HFFc6 (cell line): ENCODE data around the gene FAM83D. TPM values are rescaled to one million over a fixed set of nuclear protein-coding genes. Genes with fewer than 3 reads are reported as not detected.

ENCODE experiments used
- DNase-seq: peaks from one replicate; pipeline ENCODE4 v3.0.0-alpha.2; 2018
- H3K27ac Mint-ChIP-seq: 2 replicates; pipeline ENCODE4 v1.8.0; 2020; ENCODE audit warnings: mild to moderate bottlenecking, mixed read lengths
- H3K27me3 Mint-ChIP-seq: 2 replicates; pipeline ENCODE4 v1.8.0; 2021; ENCODE audit warnings: mild to moderate bottlenecking, moderate library complexity, mixed read lengths; ENCODE audit not compliant: insufficient read depth
- H3K36me3 Mint-ChIP-seq: 2 replicates; pipeline ENCODE4 v1.8.0; 2021; ENCODE audit warnings: low read depth, mixed read lengths
- H3K4me1 Mint-ChIP-seq: 2 replicates; pipeline ENCODE4 v1.8.0; 2020; ENCODE audit warnings: low read depth, mixed read lengths
- H3K4me3 Mint-ChIP-seq: 2 replicates; pipeline ENCODE4 v1.8.0; 2020; ENCODE audit warnings: mild to moderate bottlenecking, moderate library complexity, mixed read lengths
- H3K9me3 Mint-ChIP-seq: 2 replicates; pipeline ENCODE4 v1.8.0; 2020; ENCODE audit warnings: mild to moderate bottlenecking, mixed read lengths
- CTCF ChIP-seq: fragments of 200-600 bp; sonication (generic); IDR thresholded peaks from 2 replicates; pipeline ENCODE4 v1.5.0; 2021; ENCODE audit warnings: antibody characterized with exemption, mild to moderate bottlenecking
- total RNA-seq, 6 experiments: library from RNA; stranded (reverse); fragmentation: NEBNext Ultra II Directional; extraction: Animal tissue kit (Norgen Biotek cat#: 25700); gene quantifications; 2 replicates in 1 of 6; 3 replicates in 5 of 6; pipeline ENCODE4 v1.2.3, GENCODE V29; 2021

The FAM83D gene
- total RNA-seq, 6 experiments from 2014 or later: 14.2 to 31.5 (median 29.2) TPM

- H3K27ac Mint-ChIP-seq: no peak overlapping the region
- TF ChIP-seq CTCF: peak; percentile 29; the same call in 1 of the 2 replicates
- peaks cover 7% of the 10 kb centered on the region for H3K36me3 Mint-ChIP-seq
- no peaks in the 10 kb centered on the region for H3K9me3 Mint-ChIP-seq
- H3K4me3 Mint-ChIP-seq: no peak overlapping the region
- H3K27me3 Mint-ChIP-seq: no peaks in the 10 kb centered on the region; the same call in 1 of the 2 replicates
- no peaks in the 10 kb centered on the region for H3K4me1 Mint-ChIP-seq
- DNase-seq: no peak
Measured at GRCh38 chr20:38941726-38942389, 15.6 kb downstream of the FAM83D start.

- Mint-ChIP-seq H3K4me3 (no peak overlapping the region), H3K9me3 (no peaks in the 10 kb centered on the region), H3K27ac (no peak overlapping the region), H3K36me3 (peaks cover 27% of the 10 kb centered on the region), H3K27me3 (no peaks in the 10 kb centered on the region; the same call in 1 of the 2 replicates), H3K4me1 (no peaks in the 10 kb centered on the region)
- TF ChIP-seq CTCF: no peak
- no peak for DNase-seq
Measured at GRCh38 chr20:38945012-38945411, 18.8 kb downstream of the FAM83D start.

- Mint-ChIP-seq H3K4me3 (no peak overlapping the region), H3K27ac (no peak overlapping the region), H3K36me3 (peaks cover 27% of the 10 kb centered on the region), H3K9me3 (no peaks in the 10 kb centered on the region), H3K27me3 (no peaks in the 10 kb centered on the region), H3K4me1 (no peaks in the 10 kb centered on the region)
- no peak for TF ChIP-seq CTCF
- DNase-seq: no peak
Measured at GRCh38 chr20:38946836-38947235, 20.6 kb downstream of the FAM83D start.

GRCh38 chr20:38947931-38948362, 21.7 kb downstream of the FAM83D start:
- no peaks in the 10 kb centered on the region for H3K4me1 Mint-ChIP-seq
- H3K27me3 Mint-ChIP-seq: no peaks in the 10 kb centered on the region
- TF ChIP-seq CTCF: no peak
- no peaks in the 10 kb centered on the region for H3K9me3 Mint-ChIP-seq
- H3K4me3 Mint-ChIP-seq: no peak overlapping the region
- peaks cover 32% of the 10 kb centered on the region for H3K36me3 Mint-ChIP-seq
- DNase-seq: no peak
- H3K27ac Mint-ChIP-seq: no peak overlapping the region

- no peak for DNase-seq
- H3K4me3 Mint-ChIP-seq: no peak overlapping the region
- no peak for TF ChIP-seq CTCF
- no peaks in the 10 kb centered on the region for H3K27me3 Mint-ChIP-seq
- H3K9me3 Mint-ChIP-seq: no peaks in the 10 kb centered on the region
- H3K4me1 Mint-ChIP-seq: no peaks in the 10 kb centered on the region
- H3K27ac Mint-ChIP-seq: no peak overlapping the region
- peaks cover 40% of the 10 kb centered on the region for H3K36me3 Mint-ChIP-seq
Measured at GRCh38 chr20:38950254-38950653, 24.0 kb downstream of the FAM83D start.
